HuH-7.5 (cell line): ENCODE data around the gene DR1.

Source experiments
- DNase-seq: peaks from one replicate; pipeline ENCODE4 v3.0.0; 2011; ENCODE audit warnings: low spot score

The DR1 gene

DNA sequence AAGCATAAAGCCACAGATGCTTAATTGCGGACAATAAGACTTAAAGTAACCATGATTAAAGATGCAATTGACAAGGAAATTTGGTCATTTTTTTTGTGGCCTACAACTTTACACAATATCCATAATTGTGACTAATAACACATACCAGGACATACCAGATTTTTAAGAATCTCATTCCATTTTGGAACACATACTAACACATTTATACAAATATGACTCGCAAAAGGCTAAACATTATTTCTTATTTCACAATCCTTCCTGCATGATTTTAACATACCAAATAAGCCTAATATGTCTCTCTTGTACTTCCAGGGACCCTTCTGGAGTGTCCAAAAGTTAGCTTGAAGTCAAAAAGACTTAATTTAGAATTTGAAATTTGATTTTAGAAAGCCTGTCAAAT, 48.8 kb downstream of the DR1 start:
- no peak for DNase-seq

GRCh38 chr1:93395195-93395594, 49.5 kb downstream of the DR1 start:
- DNase-seq, result peak; percentile 3

GRCh38 chr1:93399781-93400180, 54.1 kb downstream of the DR1 start:
- no peak for DNase-seq

- no peak for DNase-seq
Measured at GRCh38 chr1:93408203-93408602, 62.5 kb downstream of the DR1 start.

DNA sequence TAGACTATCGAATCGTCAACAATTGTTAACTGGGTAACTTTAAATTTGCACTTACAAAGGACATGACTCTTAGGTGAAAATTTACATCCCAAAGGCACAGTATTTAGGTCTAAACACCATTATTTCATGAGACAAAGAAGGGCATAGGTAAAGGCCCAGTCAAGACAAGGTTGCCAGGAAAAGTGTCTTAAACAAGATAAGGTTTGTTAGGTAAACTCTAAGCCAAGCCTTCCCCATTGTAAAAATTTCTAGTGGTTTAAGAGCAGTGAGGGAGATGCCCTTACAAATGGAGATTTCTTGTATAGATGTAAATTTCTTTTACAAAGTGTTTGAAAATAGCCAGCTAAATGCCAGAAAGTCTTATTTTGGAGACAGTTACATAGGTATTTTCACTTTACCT, 65.3 kb downstream of the DR1 start:
- DNase-seq, result no peak

DNA sequence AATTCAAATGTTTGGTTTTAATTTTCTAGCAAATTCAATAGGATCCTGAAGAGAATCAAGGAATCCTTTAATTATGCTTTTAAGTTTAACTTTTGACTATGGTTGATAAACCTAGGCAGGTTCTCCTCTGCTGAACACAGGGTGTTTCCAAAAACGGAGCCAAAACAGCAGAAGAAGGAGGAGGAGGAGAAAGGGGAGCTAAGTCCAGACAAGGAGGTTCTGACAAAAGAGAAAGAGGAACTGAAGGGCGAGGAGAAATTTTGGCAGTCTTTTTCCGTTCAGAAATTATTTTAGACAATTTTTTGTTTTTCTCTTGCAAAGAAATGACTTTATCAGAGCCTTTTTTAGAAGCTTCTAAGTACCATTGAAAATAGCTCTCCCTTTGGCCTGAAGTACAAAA, 69.0 kb downstream of the DR1 start:
- no peak for DNase-seq

DNA sequence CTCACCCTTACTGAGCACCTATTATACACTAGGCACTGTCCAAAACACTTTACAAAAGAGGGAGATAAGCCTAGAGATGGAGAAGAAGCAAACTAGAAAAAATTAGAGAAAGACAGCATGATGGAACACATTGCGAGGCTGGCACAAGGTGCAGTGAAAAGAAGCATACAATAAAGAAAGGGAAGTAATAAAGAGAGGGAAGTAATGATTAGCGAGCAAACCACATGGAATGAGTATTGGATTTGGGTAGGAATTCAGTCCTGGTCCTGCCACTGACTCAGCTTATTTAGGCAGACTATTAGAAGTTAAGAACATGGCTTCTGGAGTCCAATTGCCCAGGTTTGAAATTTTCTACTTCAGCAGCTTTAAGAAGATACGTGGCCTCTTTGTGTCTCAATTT, 69.6 kb downstream of the DR1 start:
- DNase-seq, result no peak

- no peak for DNase-seq
Measured at GRCh38 chr1:93416183-93416582, 70.5 kb downstream of the DR1 start.
